Measurements from ENCODE around the gene CLDN5.

DNA sequence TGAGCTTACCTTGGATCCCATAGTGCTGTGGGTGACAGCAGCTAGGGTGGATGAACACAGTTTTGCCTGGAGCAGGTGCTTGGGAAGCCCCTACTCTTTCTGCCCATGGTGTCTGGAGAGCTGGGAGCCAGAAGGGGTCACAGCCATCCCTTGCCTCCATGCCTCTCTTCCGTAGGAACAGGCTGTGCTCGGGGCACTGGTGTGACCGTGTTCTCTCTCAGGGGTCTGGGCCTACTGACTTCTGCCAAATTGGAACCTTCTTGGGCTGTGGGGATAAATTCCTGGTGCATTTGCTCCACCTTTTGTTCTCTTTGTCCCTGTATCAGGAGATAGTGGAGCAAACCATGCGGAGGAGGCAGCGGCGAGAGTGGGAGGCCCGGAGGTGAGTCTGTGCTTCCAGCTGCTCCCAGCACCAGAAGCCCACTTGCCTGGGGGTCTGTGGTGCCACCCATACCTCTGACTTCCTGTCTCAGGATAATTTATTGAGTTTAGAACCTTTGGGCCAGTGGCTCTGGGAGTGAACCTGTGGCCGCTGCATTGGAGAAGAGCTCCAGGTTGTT is 30.1 kb downstream of the CLDN5 start:
- no peak for TF ChIP-seq POLR2AphosphoS5 (IDR thresholded peaks at IDR 0.05; ENCODE audit: insufficient read depth in 1 of 2, low read depth in 1 of 2)
- TF ChIP-seq, protein P1, sequence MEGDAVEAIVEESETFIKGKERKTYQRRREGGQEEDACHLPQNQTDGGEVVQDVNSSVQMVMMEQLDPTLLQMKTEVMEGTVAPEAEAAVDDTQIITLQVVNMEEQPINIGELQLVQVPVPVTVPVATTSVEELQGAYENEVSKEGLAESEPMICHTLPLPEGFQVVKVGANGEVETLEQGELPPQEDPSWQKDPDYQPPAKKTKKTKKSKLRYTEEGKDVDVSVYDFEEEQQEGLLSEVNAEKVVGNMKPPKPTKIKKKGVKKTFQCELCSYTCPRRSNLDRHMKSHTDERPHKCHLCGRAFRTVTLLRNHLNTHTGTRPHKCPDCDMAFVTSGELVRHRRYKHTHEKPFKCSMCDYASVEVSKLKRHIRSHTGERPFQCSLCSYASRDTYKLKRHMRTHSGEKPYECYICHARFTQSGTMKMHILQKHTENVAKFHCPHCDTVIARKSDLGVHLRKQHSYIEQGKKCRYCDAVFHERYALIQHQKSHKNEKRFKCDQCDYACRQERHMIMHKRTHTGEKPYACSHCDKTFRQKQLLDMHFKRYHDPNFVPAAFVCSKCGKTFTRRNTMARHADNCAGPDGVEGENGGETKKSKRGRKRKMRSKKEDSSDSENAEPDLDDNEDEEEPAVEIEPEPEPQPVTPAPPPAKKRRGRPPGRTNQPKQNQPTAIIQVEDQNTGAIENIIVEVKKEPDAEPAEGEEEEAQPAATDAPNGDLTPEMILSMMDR (IDR thresholded peaks at IDR 0.05), result no peak
